Cardiac muscle cell (in vitro differentiated cells and primary cell): ENCODE measurements around the gene DNAH2. TPM values are rescaled to one million over a fixed set of nuclear protein-coding genes. Genes with fewer than 3 reads are reported as not detected.

Experiments
- DNase-seq, 2 donors: peaks; one replicate each; pipeline versions ENCODE4 v3.0.0 to v3.0.0-alpha.2; 2010 to 2017; ENCODE audit warnings: low read depth in 1 of 2, low spot score in 1 of 2
- H3K27ac ChIP-seq: fragments of 200-600 bp; sonication (generic); 2 replicates; pipeline ENCODE4 v1.5.1; 2016
- H3K27me3 ChIP-seq: fragments of 200-600 bp; sonication (generic); 2 replicates; pipeline ENCODE4 v1.6.0; 2016; ENCODE audit warnings: control low read depth
- H3K36me3 ChIP-seq: fragments of 200-600 bp; sonication (generic); 2 replicates; pipeline ENCODE4 v1.5.1; 2016; ENCODE audit warnings: control low read depth
- H3K4me1 ChIP-seq: fragments of 200-600 bp; sonication (generic); 2 replicates; pipeline ENCODE4 v1.8.1; 2017; ENCODE audit warnings: low read depth, mild to moderate bottlenecking, mixed run types
- H3K4me3 ChIP-seq: fragments of 200-600 bp; sonication (generic); 2 replicates; pipeline ENCODE4 v1.5.1; 2016; ENCODE audit warnings: mild to moderate bottlenecking
- H3K9me3 ChIP-seq: fragments of 200-600 bp; sonication (generic); 2 replicates; pipeline ENCODE4 v1.5.1; 2017; ENCODE audit warnings: low read depth, mild to moderate bottlenecking, control low read depth
- polyA plus RNA-seq: library from polyadenylated mRNA; unstranded; fragments of >200 nt; fragmentation: Nextera tagmentation; extraction: Ambion mirVana; gene quantifications from 2 replicates; pipeline ENCODE4 v1.2.1, GENCODE V29; 2016
- total RNA-seq: library from RNA; depleted of rRNA; stranded (reverse); fragments of >200 nt; gene quantifications from 2 replicates; pipeline ENCODE4 v1.2.3, GENCODE V29; 2016
- TF ChIP-seq, protein P1 (sequence below): IDR thresholded peaks from 2 replicates; pipeline ENCODE4 v1.5.1; 2012; ENCODE audit warnings: low read depth, mild to moderate bottlenecking, low read length

The DNAH2 gene
- total and polyA plus RNA-seq, 2 experiments from 2014 or later, result 0.42 to 3.0 TPM

GRCh38 chr17:7849751-7850504, 132.4 kb downstream of the DNAH2 start:
- H3K4me3 ChIP-seq, result no peak overlapping the region
- no peaks in the 10 kb centered on the region for H3K27me3 ChIP-seq
- DNase-seq, result no peak
- TF ChIP-seq, protein P1, sequence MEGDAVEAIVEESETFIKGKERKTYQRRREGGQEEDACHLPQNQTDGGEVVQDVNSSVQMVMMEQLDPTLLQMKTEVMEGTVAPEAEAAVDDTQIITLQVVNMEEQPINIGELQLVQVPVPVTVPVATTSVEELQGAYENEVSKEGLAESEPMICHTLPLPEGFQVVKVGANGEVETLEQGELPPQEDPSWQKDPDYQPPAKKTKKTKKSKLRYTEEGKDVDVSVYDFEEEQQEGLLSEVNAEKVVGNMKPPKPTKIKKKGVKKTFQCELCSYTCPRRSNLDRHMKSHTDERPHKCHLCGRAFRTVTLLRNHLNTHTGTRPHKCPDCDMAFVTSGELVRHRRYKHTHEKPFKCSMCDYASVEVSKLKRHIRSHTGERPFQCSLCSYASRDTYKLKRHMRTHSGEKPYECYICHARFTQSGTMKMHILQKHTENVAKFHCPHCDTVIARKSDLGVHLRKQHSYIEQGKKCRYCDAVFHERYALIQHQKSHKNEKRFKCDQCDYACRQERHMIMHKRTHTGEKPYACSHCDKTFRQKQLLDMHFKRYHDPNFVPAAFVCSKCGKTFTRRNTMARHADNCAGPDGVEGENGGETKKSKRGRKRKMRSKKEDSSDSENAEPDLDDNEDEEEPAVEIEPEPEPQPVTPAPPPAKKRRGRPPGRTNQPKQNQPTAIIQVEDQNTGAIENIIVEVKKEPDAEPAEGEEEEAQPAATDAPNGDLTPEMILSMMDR, result no peak
- no peaks in the 10 kb centered on the region for H3K9me3 ChIP-seq
- peaks cover 16% of the 10 kb centered on the region for H3K4me1 ChIP-seq
- peaks cover 57% of the 10 kb centered on the region for H3K36me3 ChIP-seq
- H3K27ac ChIP-seq, result no peak overlapping the region

GRCh38 chr17:7850701-7851437, 133.3 kb downstream of the DNAH2 start:
- Histone ChIP-seq H3K36me3 (peaks cover 51% of the 10 kb centered on the region), H3K9me3 (no peaks in the 10 kb centered on the region), H3K27ac (no peak overlapping the region), H3K4me3 (no peak overlapping the region), H3K27me3 (no peaks in the 10 kb centered on the region), H3K4me1 (peaks cover 20% of the 10 kb centered on the region)
- no peak for DNase-seq
- TF ChIP-seq, protein P1, result no peak

- TF ChIP-seq, protein P1, result peak; percentile 89
- H3K27ac ChIP-seq, result no peak overlapping the region
- H3K4me3 ChIP-seq, result no peak overlapping the region
- no peaks in the 10 kb centered on the region for H3K9me3 ChIP-seq
- peaks cover 44% of the 10 kb centered on the region for H3K36me3 ChIP-seq
- peaks cover 27% of the 10 kb centered on the region for H3K4me1 ChIP-seq
- DNase-seq, result peak; percentile 91 to 95
- no peaks in the 10 kb centered on the region for H3K27me3 ChIP-seq
Observed at GRCh38 chr17:7851438-7852261, 134.1 kb downstream of the DNAH2 start.

DNA sequence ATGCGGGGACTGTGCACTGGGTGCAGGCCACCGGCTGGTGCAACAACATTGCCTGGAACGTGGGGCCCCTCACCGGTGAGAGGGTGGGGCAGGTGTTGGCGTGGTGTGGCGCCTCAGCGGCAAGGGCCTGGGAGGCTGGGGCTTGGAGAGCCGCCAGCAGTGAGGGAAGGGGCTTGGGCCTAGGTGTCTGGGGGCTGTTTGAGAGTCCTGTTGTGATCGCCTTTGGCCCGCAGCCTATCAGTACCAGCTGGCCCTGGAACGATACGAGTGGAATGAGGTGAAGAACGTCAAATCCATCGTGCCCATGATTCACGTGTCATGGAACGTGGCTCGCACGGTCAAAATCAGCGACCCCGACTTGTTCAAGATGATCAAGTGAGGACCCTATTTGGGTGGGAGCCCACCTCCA, 134.7 kb downstream of the DNAH2 start:
- H3K4me3 ChIP-seq, result no peak overlapping the region
- H3K4me1 ChIP-seq, result peaks cover 27% of the 10 kb centered on the region
- TF ChIP-seq, protein P1, result no peak
- DNase-seq, result no peak
- peaks cover 38% of the 10 kb centered on the region for H3K36me3 ChIP-seq
- H3K27me3 ChIP-seq, result no peaks in the 10 kb centered on the region
- H3K27ac ChIP-seq, result no peak overlapping the region
- no peaks in the 10 kb centered on the region for H3K9me3 ChIP-seq

DNA sequence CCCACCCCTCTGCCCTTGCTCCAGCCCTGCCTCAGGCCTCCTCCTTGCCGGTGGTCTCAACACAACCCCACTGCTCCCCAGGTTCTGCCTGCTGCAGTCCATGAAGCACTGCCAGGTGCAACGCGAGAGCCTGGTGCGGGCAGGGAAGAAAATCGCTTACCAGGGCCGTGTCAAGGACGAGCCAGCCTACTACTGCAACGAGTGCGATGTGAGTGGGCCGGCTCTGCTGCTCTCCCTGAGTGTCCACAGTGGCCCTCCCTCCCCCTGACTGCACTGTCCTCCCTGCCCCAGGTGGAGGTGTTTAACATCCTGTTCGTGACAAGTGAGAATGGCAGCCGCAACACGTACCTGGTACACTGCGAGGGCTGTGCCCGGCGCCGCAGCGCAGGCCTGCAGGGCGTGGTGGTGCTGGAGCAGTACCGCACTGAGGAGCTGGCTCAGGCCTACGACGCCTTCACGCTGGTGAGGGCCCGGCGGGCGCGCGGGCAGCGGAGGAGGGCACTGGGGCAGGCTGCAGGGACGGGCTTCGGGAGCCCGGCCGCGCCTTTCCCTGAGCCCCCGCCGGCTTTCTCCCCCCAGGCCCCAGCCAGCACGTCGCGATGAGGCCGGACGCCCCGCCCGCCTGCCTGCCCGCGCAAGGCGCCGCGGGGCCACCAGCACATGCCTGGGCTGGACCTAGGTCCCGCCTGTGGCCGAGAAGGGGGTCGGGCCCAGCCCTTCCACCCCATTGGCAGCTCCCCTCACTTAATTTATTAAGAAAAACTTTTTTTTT, 135.6 kb downstream of the DNAH2 start:
- Histone ChIP-seq H3K27me3 (no peaks in the 10 kb centered on the region), H3K9me3 (no peaks in the 10 kb centered on the region), H3K36me3 (peaks cover 36% of the 10 kb centered on the region), H3K4me1 (peaks cover 27% of the 10 kb centered on the region), H3K4me3 (no peak overlapping the region), H3K27ac (no peak overlapping the region)
- DNase-seq, result no peak
- TF ChIP-seq, protein P1, result no peak
